ENCODE results near the gene FHL5.
"Not testable (repeated sequence)": the region's sequence is repeated elsewhere in the genome, so short reads cannot be mapped to it uniquely, and the experiment has no call there.

FHL5 gene

GRCh38 chr6:96532399-96532798 is 30.5 kb upstream of the FHL5 start:
- no peak for TF ChIP-seq CTCF (IDR thresholded peaks at IDR 0.05; ENCODE audit: low read depth, low read length, missing control alignments)
- H3K4me3 ChIP-seq (replicated peaks; ENCODE audit: low read depth, low read length): no peak overlapping the region
- no peak for DNase-seq (ENCODE audit: extremely low read depth, low read depth)

- no peak for DNase-seq (ENCODE audit: extremely low read depth, low read depth)
- no peak for TF ChIP-seq CTCF (IDR thresholded peaks at IDR 0.05; ENCODE audit: low read depth, low read length, missing control alignments)
- no peak overlapping the region for H3K4me3 ChIP-seq (replicated peaks; ENCODE audit: low read depth, low read length)
Measured at GRCh38 chr6:96537726-96538125, 25.2 kb upstream of the FHL5 start.

- TF ChIP-seq CTCF (IDR thresholded peaks at IDR 0.05; ENCODE audit: low read depth, low read length, missing control alignments): peak; percentile 30
- H3K4me3 ChIP-seq (replicated peaks; ENCODE audit: low read depth, low read length): no peak overlapping the region
- DNase-seq (ENCODE audit: extremely low read depth, low read depth): no peak
Measured at GRCh38 chr6:96542702-96543101, 20.2 kb upstream of the FHL5 start.

GRCh38 chr6:96545882-96546281 is 17.0 kb upstream of the FHL5 start:
- no peak for DNase-seq (ENCODE audit: extremely low read depth, low read depth)
- no peak overlapping the region for H3K4me3 ChIP-seq (replicated peaks; ENCODE audit: low read depth, low read length)
- no peak for TF ChIP-seq CTCF (IDR thresholded peaks at IDR 0.05; ENCODE audit: low read depth, low read length, missing control alignments)

- no peak for DNase-seq (ENCODE audit: extremely low read depth, low read depth)
- no peak overlapping the region for H3K4me3 ChIP-seq (replicated peaks; ENCODE audit: low read depth, low read length)
- no peak for TF ChIP-seq CTCF (IDR thresholded peaks at IDR 0.05; ENCODE audit: low read depth, low read length, missing control alignments)
Measured at GRCh38 chr6:96547654-96548053, 15.3 kb upstream of the FHL5 start.

- no peak for DNase-seq (ENCODE audit: extremely low read depth, low read depth)
- no peak overlapping the region for H3K4me3 ChIP-seq (replicated peaks; ENCODE audit: low read depth, low read length)
- TF ChIP-seq CTCF (IDR thresholded peaks at IDR 0.05; ENCODE audit: low read depth, low read length, missing control alignments): no peak
Measured at GRCh38 chr6:96554558-96554957, 8.4 kb upstream of the FHL5 start.

- not testable (repeated sequence) for DNase-seq (ENCODE audit: extremely low read depth, low read depth); H3K4me3 ChIP-seq (replicated peaks; ENCODE audit: low read depth, low read length)
Measured at GRCh38 chr6:96559740-96560139, 3.2 kb upstream of the FHL5 start.

All from HFF-Myc (cell line).